Measurements from ENCODE around the gene NUP107. TPM values are rescaled to one million over a fixed set of nuclear protein-coding genes. Genes with fewer than 3 reads are reported as not detected.

The NUP107 gene
- total RNA-seq, 1 experiment from 2014 or later = 106 TPM

GRCh38 chr12:68775121-68775630, 88.4 kb downstream of the NUP107 start:
- Histone ChIP-seq H3K4me2 (ENCODE audit: low read length) (no peak overlapping the region), H3K4me3 (ENCODE audit: low read length) (no peak overlapping the region), H4K20me1 (ENCODE audit: low read length) (no peaks in the 10 kb centered on the region), H3K36me3 (ENCODE audit: low read depth, low read length) (no peaks in the 10 kb centered on the region), H3K9me2 (replicated peaks; ENCODE audit: low read length) (no peaks in the 10 kb centered on the region), H3F3A (ENCODE audit: low read length, unreplicated experiment) (no peaks in the 10 kb centered on the region), H3K9me3 (ENCODE audit: low read length) (no peaks in the 10 kb centered on the region), H3K4me1 (ENCODE audit: insufficient read depth, low read length) (no peaks in the 10 kb centered on the region), H3K27ac (ENCODE audit: low read length) (no peak overlapping the region), H3K27me3 (ENCODE audit: low read length) (no peaks in the 10 kb centered on the region), H3K79me2 (ENCODE audit: low read length) (no peaks in the 10 kb centered on the region), H2AFZ (ENCODE audit: low read length) (no peak overlapping the region), H3K9ac (ENCODE audit: low read length) (no peak overlapping the region)
- intact Hi-C loops (cut with micrococcal nuclease) = no loop called here
- CTCF ChIA-PET = no interaction called here
- ATAC-seq (no peak), DNase-seq (no peak)
- TF ChIP-seq CTCF (conservative IDR thresholded peaks at IDR 0.05; ENCODE audit: low read depth, low read length) (no peak), EZH2phosphoT487 (IDR thresholded peaks at IDR 0.05; ENCODE audit: borderline replicate concordance, low read length) (no peak), EZH2 (IDR thresholded peaks at IDR 0.05; ENCODE audit: low read length, unreplicated experiment) (no peak)
- no TSS peak for BruUV-seq (replicated peaks)
- POLR2A ChIA-PET (ENCODE audit: unreplicated experiment) = no interaction called here

- Histone ChIP-seq H3K4me3 (ENCODE audit: low read length) (no peak overlapping the region), H3K27ac (ENCODE audit: low read length) (no peak overlapping the region), H3K27me3 (ENCODE audit: low read length) (no peaks in the 10 kb centered on the region), H3K9me2 (replicated peaks; ENCODE audit: low read length) (no peaks in the 10 kb centered on the region), H3K36me3 (ENCODE audit: low read depth, low read length) (no peaks in the 10 kb centered on the region), H3K4me2 (ENCODE audit: low read length) (no peak overlapping the region), H2AFZ (ENCODE audit: low read length) (no peak overlapping the region), H3F3A (ENCODE audit: low read length, unreplicated experiment) (no peaks in the 10 kb centered on the region), H3K79me2 (ENCODE audit: low read length) (no peaks in the 10 kb centered on the region), H3K9ac (ENCODE audit: low read length) (no peak overlapping the region), H4K20me1 (ENCODE audit: low read length) (no peaks in the 10 kb centered on the region), H3K4me1 (ENCODE audit: insufficient read depth, low read length) (no peaks in the 10 kb centered on the region), H3K9me3 (ENCODE audit: low read length) (no peaks in the 10 kb centered on the region)
- no peak for ATAC-seq
- CTCF ChIA-PET = no interaction called here
- no TSS peak for BruUV-seq (replicated peaks)
- TF ChIP-seq CTCF (conservative IDR thresholded peaks at IDR 0.05; ENCODE audit: low read depth, low read length) (no peak), EZH2phosphoT487 (IDR thresholded peaks at IDR 0.05; ENCODE audit: borderline replicate concordance, low read length) (no peak), EZH2 (IDR thresholded peaks at IDR 0.05; ENCODE audit: low read length, unreplicated experiment) (no peak)
- POLR2A ChIA-PET (ENCODE audit: unreplicated experiment) = no interaction called here
- intact Hi-C loops (cut with micrococcal nuclease) = no loop called here
- no peak for DNase-seq
Observed at GRCh38 chr12:68776976-68777610, 90.3 kb downstream of the NUP107 start.

GRCh38 chr12:68779280-68779679, 92.5 kb downstream of the NUP107 start:
- H3K36me3 ChIP-seq (ENCODE audit: low read depth, low read length) = no peaks in the 10 kb centered on the region
- no peak overlapping the region for H3K4me3 ChIP-seq (ENCODE audit: low read length)
- H3K79me2 ChIP-seq (ENCODE audit: low read length) = no peaks in the 10 kb centered on the region
- H3K4me1 ChIP-seq (ENCODE audit: insufficient read depth, low read length) = no peaks in the 10 kb centered on the region
- no peak overlapping the region for H3K4me2 ChIP-seq (ENCODE audit: low read length)
- no peaks in the 10 kb centered on the region for H3K9me3 ChIP-seq (ENCODE audit: low read length)
- ChIA-PET POLR2A (ENCODE audit: unreplicated experiment) (no interaction called here), CTCF (no interaction called here)
- no peaks in the 10 kb centered on the region for H4K20me1 ChIP-seq (ENCODE audit: low read length)
- no peaks in the 10 kb centered on the region for H3K27me3 ChIP-seq (ENCODE audit: low read length)
- no peaks in the 10 kb centered on the region for H3F3A ChIP-seq (ENCODE audit: low read length, unreplicated experiment)
- intact Hi-C loops (cut with micrococcal nuclease) = no loop called here
- no peak for DNase-seq
- TF ChIP-seq EZH2 (IDR thresholded peaks at IDR 0.05; ENCODE audit: low read length, unreplicated experiment) = no peak
- TF ChIP-seq CTCF (conservative IDR thresholded peaks at IDR 0.05; ENCODE audit: low read depth, low read length) = no peak
- TF ChIP-seq EZH2phosphoT487 (IDR thresholded peaks at IDR 0.05; ENCODE audit: borderline replicate concordance, low read length) = no peak
- no TSS peak for BruUV-seq (replicated peaks)
- no peak overlapping the region for H3K27ac ChIP-seq (ENCODE audit: low read length)
- no peaks in the 10 kb centered on the region for H3K9me2 ChIP-seq (replicated peaks; ENCODE audit: low read length)
- H3K9ac ChIP-seq (ENCODE audit: low read length) = no peak overlapping the region
- no peak for ATAC-seq
- no peak overlapping the region for H2AFZ ChIP-seq (ENCODE audit: low read length)

All from PC-3 (cell line).